GM12891 (cell line): ENCODE results near the gene WDR26.

Experiments used
- PAX5 ChIP-seq: IDR thresholded peaks from 2 replicates; pipeline ENCODE4 v1.6.1; 2011; ENCODE audit warnings: low read length, moderate library complexity, mild to moderate bottlenecking; ENCODE audit not compliant: insufficient read depth, severe bottlenecking
- POLR2A ChIP-seq: IDR thresholded peaks from 2 replicates; pipeline ENCODE4 v1.6.1; 2011; ENCODE audit warnings: low read depth, low read length, control low read depth
- POLR2AphosphoS5 ChIP-seq: IDR thresholded peaks from 2 replicates; pipeline ENCODE4 v1.6.1; 2011; ENCODE audit warnings: low read depth, low read length, control low read depth
- POU2F2 ChIP-seq: IDR thresholded peaks from 2 replicates; pipeline ENCODE4 v1.6.1; 2011; ENCODE audit warnings: low read depth, mild to moderate bottlenecking, control low read depth, low read length, moderate library complexity
- TAF1 ChIP-seq: IDR thresholded peaks from 2 replicates; pipeline ENCODE4 v1.6.1; 2011; ENCODE audit warnings: low read depth, low read length, control low read depth

- TF ChIP-seq TAF1 (no peak), POLR2AphosphoS5 (no peak), POLR2A (no peak), PAX5 (no peak), POU2F2 (no peak)
These were observed 80.3 kb downstream of the WDR26 start for GRCh38 chr1:224353975-224354925.
